D721Med (cell line): Measurements from ENCODE around the gene FAXC.

ENCODE experiments used
- DNase-seq: peaks from one replicate; pipeline ENCODE4 v3.0.0; 2011; ENCODE audit warnings: low spot score; ENCODE audit not compliant: insufficient read length
- FAIRE-seq: peaks from 2 replicates; lab custom pipeline; 2011; peaks lifted over from hg19 to GRCh38; lab: Jason Lieb, UNC
- TF ChIP-seq, protein P1 (sequence below): IDR thresholded peaks from 2 replicates; pipeline ENCODE4 v1.5.1; 2012; ENCODE audit warnings: mild to moderate bottlenecking, control low read depth; ENCODE audit not compliant: insufficient read depth; ENCODE audit errors: missing control alignments

The FAXC gene

DNA sequence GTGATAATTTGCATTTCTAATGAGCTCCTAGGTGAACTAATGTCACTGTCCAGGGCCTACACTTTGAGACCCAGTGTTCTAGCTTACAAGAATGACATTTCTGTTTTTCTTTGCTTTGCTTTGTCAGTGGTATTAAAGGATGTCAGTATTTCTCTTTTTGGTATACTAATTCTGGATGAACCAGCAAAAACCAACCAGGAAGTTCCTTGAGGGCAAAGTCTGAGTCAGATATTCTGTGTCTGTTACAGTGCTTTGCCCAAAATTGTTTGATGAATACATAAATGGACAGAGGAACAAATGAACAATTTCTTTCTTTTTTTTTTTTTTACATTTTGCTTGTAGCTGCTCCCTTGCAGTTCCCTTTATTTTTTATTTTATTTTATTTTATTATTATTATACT is 29.2 kb upstream of the FAXC start:
- FAIRE-seq (no peak), DNase-seq (no peak)
- TF ChIP-seq, protein P1, sequence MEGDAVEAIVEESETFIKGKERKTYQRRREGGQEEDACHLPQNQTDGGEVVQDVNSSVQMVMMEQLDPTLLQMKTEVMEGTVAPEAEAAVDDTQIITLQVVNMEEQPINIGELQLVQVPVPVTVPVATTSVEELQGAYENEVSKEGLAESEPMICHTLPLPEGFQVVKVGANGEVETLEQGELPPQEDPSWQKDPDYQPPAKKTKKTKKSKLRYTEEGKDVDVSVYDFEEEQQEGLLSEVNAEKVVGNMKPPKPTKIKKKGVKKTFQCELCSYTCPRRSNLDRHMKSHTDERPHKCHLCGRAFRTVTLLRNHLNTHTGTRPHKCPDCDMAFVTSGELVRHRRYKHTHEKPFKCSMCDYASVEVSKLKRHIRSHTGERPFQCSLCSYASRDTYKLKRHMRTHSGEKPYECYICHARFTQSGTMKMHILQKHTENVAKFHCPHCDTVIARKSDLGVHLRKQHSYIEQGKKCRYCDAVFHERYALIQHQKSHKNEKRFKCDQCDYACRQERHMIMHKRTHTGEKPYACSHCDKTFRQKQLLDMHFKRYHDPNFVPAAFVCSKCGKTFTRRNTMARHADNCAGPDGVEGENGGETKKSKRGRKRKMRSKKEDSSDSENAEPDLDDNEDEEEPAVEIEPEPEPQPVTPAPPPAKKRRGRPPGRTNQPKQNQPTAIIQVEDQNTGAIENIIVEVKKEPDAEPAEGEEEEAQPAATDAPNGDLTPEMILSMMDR: no peak

DNA sequence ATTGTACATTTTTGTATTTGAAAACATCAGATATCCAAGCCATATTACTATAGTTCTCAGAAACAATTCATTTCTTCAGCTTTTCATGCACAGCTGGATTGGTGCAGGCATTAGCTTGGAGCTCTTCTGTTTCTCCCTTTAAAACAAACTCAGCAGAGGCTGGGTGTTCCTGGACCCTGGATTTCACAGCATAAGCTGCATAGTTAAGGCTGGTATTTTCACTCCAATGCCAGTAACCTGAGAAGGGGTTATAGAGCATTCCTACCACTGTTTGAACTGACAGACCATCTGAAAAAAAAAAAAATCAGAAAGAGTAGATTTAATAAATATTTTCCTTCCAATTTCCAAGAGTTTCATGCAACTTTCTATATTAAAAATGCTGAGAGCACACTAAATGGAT is 20.1 kb upstream of the FAXC start:
- FAIRE-seq (no peak), DNase-seq (no peak)
- TF ChIP-seq, protein P1: no peak

DNA sequence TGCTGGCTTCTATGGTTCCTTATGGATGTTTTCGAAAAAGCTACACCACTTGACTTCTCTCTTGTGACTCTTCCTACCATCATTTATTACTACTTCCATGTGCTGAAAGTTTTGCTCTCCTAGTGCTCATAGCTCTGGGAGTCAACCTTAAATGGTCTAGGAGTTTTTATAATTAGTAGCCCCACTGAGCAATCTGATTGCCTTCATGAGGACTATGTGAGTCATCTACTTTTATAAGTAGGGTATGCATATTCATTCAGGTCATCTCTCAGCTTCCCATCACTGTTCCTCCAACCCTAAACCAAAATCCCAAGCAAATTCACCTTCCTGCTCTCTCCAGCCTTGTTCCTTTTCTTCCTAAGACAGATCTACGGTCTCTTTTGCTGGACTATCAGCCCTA is 17.4 kb upstream of the FAXC start:
- FAIRE-seq (no peak), DNase-seq (no peak)
- TF ChIP-seq, protein P1: no peak

DNA sequence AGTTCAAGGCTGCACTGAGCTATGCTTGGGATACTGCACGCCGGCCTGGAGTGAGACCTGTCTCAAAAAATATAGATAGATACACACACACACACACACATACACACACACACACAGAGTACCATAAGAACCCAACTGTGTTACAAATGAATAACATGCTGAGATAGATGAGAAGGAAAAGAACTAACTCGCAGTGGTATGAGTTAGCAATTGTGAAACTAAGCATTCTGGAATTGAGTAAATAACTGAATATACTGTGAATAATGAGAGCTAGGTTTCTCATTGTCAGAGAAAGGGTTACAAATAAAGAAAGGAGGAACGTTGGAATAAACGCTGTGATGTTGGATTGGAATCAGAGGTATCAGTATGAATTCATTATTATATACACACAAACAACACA is 14.6 kb upstream of the FAXC start:
- TF ChIP-seq, protein P1: no peak
- DNase-seq (no peak), FAIRE-seq (no peak)

DNA sequence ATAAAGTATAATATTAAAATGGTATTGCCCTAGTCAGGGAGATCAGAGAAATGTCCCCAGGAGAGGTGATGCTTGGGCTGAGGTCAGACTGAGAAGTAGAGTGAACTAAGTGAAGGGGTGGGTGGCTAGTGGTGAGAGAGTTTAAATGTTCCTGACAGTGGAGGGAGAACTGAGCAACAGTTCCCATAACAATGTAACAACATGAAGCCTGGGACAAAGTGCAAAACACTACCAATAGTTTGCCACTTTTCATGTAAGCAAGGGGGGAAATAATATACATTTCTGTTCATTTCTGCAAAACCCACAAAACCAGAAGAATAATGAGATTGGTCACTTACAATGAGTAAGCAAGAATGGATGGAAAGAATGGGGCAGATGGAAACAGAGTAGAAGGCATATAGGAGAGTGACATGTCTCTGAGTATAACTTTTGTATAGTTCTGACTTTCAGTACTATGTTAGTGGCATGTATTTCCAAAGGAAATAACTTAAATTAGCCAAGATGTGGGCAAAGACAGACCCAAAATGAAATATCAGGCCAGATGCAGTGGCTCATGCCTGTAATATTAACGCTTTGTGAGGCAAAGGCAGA is 13.3 kb upstream of the FAXC start:
- FAIRE-seq: no peak
- TF ChIP-seq, protein P1: no peak
- no peak for DNase-seq

DNA sequence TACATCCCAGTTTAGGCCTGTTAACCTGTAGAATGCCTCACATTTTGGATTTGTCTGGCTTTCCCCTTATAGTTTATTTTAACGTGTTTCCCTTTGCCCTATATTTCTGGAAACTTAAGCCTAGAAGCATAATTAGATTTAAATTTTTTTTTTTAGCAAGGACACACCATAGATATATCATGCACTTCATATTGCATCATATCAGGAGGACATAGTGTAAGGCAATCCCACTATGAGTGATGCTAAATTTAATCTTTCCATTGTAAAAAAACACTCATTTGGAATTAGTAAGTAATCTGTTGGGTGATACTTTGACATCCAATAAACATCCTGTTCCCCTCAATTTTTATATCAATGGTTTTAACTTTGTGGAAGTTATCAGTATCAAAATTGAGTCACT is 10.3 kb upstream of the FAXC start:
- TF ChIP-seq, protein P1: no peak
- FAIRE-seq (no peak), DNase-seq (no peak)

DNA sequence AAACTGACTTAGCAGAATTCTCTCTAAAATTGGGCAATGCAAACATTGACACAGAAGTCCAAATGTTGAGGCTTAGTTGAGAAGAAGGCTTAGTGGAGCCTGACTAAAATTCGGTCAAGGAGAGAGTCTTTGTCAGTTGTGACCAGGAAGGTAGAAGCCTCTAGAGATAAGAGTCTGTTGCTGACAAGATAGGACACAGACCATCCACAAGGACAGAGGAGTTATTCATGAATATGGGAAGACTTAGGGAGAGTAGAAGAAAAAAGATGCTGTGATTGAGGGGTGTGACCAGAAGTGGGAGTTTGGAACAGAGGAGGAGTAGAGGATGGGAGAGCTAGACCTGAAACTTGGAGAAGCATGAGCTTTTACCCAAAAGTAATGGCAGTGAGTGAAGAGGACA is 7.2 kb upstream of the FAXC start:
- FAIRE-seq: no peak
- TF ChIP-seq, protein P1: no peak
- DNase-seq: no peak
